PC-3 (cell line): ENCODE data around the gene CAPNS1. TPM values are rescaled to one million over a fixed set of nuclear protein-coding genes. Genes with fewer than 3 reads are reported as not detected.

Experiments used
- ATAC-seq: fragments of 200-7000 bp; cut with Tn5 transposase; 2 replicates; pipeline ENCODE4 v1.9.1; 2020; ENCODE audit warnings: mild to moderate bottlenecking, moderate library complexity
- BruUV-seq: library from RNA; stranded (reverse); fragments of 400-500 nt; replicated peaks from 2 replicates; lab custom pipeline; 2021; lab: Mats Ljungman, UMichigan
- CTCF ChIA-PET: fragments of 300-600 bp; sonication (Branson Sonifier 250); formaldehyde crosslinking; loops from one replicate; lab custom pipeline; 2022; ENCODE audit warnings: antibody characterized with exemption; lab: Charles Lee
- POLR2A ChIA-PET: fragments of 300-600 bp; sonication (Branson Sonifier 250); formaldehyde crosslinking; loops from one replicate; lab custom pipeline; 2022; ENCODE audit warnings: antibody characterized with exemption; ENCODE audit not compliant: unreplicated experiment; lab: Charles Lee
- DNase-seq: peaks from one replicate; pipeline ENCODE4 v3.0.0-alpha.2; 2015
- H2AFZ ChIP-seq: fragments of 300-600 bp; sonication (generic); 2 replicates; pipeline ENCODE4 v1.6.0; 2016; ENCODE audit warnings: antibody characterized with exemption, low read length
- H3F3A ChIP-seq: fragments of 300-600 bp; sonication (generic); one replicate; pipeline ENCODE4 v1.6.0; 2017; ENCODE audit warnings: antibody characterized with exemption, low read length, control low read depth, mild to moderate bottlenecking; ENCODE audit not compliant: unreplicated experiment
- H3K27ac ChIP-seq: fragments of 300-600 bp; sonication (generic); 2 replicates; pipeline ENCODE4 v1.5.1; 2016; ENCODE audit warnings: mild to moderate bottlenecking, low read length
- H3K27me3 ChIP-seq: fragments of 300-600 bp; sonication (generic); 2 replicates; pipeline ENCODE4 v1.6.1; 2016; ENCODE audit warnings: low read length, mixed read lengths
- H3K36me3 ChIP-seq: fragments of 300-600 bp; sonication (generic); 2 replicates; pipeline ENCODE4 v1.6.1; 2016; ENCODE audit warnings: low read depth, mixed run types, low read length, mixed read lengths
- H3K4me1 ChIP-seq: fragments of 300-600 bp; sonication (generic); 2 replicates; pipeline ENCODE4 v1.5.1; 2016; ENCODE audit warnings: low read length; ENCODE audit not compliant: insufficient read depth
- H3K4me2 ChIP-seq: fragments of 300-600 bp; sonication (generic); 2 replicates; pipeline ENCODE4 v1.6.0; 2016; ENCODE audit warnings: low read length
- H3K4me3 ChIP-seq: fragments of 300-600 bp; sonication (generic); 2 replicates; pipeline ENCODE4 v1.5.1; 2016; ENCODE audit warnings: mild to moderate bottlenecking, low read length, mixed read lengths
- H3K79me2 ChIP-seq: fragments of 300-600 bp; sonication (generic); 2 replicates; pipeline ENCODE4 v1.6.1; 2017; ENCODE audit warnings: low read length, mixed read lengths
- H3K9ac ChIP-seq: fragments of 300-600 bp; sonication (generic); 2 replicates; pipeline ENCODE4 v1.6.0; 2016; ENCODE audit warnings: mild to moderate bottlenecking, low read length
- H3K9me2 ChIP-seq: fragments of 300-600 bp; sonication (generic); replicated peaks from 2 replicates; pipeline ENCODE4 v1.6.1; 2016; ENCODE audit warnings: mixed run types, low read length, mixed read lengths
- H3K9me3 ChIP-seq: fragments of 300-600 bp; sonication (generic); 2 replicates; pipeline ENCODE4 v1.6.1; 2016; ENCODE audit warnings: low read length, mixed read lengths
- H4K20me1 ChIP-seq: fragments of 300-600 bp; sonication (generic); 2 replicates; pipeline ENCODE4 v1.6.1; 2016; ENCODE audit warnings: low read length, mixed read lengths
- EZH2 ChIP-seq: fragments of 300-600 bp; sonication (generic); IDR thresholded peaks from one replicate; pipeline ENCODE4 v1.6.1; 2017; ENCODE audit warnings: antibody characterized with exemption, mild to moderate bottlenecking, low read length; ENCODE audit not compliant: unreplicated experiment
- EZH2phosphoT487 ChIP-seq: fragments of 300-600 bp; sonication (generic); IDR thresholded peaks from 2 replicates; pipeline ENCODE4 v1.6.1; 2018; ENCODE audit warnings: mild to moderate bottlenecking, antibody characterized with exemption, low read length, borderline replicate concordance
- intact Hi-C: fragments of 100-400 bp; cut with micrococcal nuclease; formaldehyde crosslinking; loops from 2 replicates; pipeline ENCODE4 v1.9.0; 2023
- total RNA-seq: library from RNA; depleted of rRNA; stranded (reverse); fragments of >200 nt; gene quantifications from 2 replicates; pipeline ENCODE4 v1.2.3, GENCODE V29; 2014
- TF ChIP-seq, protein P1 (sequence below): fragments of 300-600 bp; sonication (generic); conservative IDR thresholded peaks from 2 replicates; pipeline ENCODE4 v1.5.1; 2017; ENCODE audit warnings: antibody characterized with exemption, low read depth, mild to moderate bottlenecking, low read length

Gene CAPNS1
- total RNA-seq, 1 experiment from 2014 or later: 329 TPM

DNA sequence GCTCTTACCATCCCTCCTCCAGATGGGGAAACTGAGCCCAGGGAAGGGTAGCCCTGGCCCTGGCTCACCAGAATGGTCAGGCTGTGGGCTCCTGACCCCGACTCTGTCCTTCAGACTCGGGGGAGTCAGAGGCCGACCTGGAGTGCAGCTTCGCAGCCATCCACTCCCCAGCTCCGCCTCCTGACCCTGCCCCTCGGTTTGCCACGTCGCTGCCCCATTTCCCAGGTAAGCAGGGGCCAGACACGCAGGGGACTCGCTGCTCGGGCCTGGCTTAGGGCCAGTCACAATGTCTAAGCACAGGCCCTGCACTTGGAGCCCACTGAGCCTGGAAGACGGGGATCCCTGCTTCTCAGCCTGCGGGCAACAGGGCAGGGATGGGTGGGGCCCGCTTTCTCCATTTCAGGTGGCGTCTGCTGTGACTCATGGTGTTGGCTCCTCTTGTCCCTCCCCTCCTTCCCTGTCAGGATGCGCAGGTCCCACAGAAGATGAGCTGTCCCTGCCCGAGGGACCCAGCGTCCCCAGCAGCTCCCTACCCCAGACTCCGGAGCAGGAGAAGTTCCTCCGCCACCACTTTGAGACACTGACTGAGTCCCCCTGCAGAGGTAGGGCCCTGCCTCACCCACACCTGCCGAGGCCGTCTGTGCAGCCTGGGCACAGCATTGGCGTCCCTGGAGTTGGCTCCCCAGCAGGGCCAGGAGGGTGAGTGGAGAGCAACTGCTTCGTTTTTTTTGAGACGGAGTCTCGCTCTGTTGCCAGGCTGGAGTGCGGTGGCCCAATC lies 38.1 kb upstream of the CAPNS1 start:
- intact Hi-C loops: no loop called here
- DNase-seq: no peak
- CTCF ChIA-PET: no interaction called here
- Histone ChIP-seq H4K20me1 (no peaks in the 10 kb centered on the region), H3K4me3 (no peak overlapping the region), H3K27ac (no peak overlapping the region), H3K9ac (no peak overlapping the region), H3K79me2 (no peaks in the 10 kb centered on the region), H3K4me2 (no peak overlapping the region), H3K9me3 (no peaks in the 10 kb centered on the region), H2AFZ (no peak overlapping the region), H3K9me2 (no peaks in the 10 kb centered on the region), H3K4me1 (peaks cover 11% of the 10 kb centered on the region), H3K36me3 (peaks cover 5% of the 10 kb centered on the region; the same call in 1 of the 2 replicates), H3F3A (no peaks in the 10 kb centered on the region), H3K27me3 (no peaks in the 10 kb centered on the region)
- ATAC-seq: no peak
- no TSS peak for BruUV-seq
- POLR2A ChIA-PET: no interaction called here
- TF ChIP-seq EZH2phosphoT487: no peak
- no peak for TF ChIP-seq EZH2
- TF ChIP-seq, protein P1, sequence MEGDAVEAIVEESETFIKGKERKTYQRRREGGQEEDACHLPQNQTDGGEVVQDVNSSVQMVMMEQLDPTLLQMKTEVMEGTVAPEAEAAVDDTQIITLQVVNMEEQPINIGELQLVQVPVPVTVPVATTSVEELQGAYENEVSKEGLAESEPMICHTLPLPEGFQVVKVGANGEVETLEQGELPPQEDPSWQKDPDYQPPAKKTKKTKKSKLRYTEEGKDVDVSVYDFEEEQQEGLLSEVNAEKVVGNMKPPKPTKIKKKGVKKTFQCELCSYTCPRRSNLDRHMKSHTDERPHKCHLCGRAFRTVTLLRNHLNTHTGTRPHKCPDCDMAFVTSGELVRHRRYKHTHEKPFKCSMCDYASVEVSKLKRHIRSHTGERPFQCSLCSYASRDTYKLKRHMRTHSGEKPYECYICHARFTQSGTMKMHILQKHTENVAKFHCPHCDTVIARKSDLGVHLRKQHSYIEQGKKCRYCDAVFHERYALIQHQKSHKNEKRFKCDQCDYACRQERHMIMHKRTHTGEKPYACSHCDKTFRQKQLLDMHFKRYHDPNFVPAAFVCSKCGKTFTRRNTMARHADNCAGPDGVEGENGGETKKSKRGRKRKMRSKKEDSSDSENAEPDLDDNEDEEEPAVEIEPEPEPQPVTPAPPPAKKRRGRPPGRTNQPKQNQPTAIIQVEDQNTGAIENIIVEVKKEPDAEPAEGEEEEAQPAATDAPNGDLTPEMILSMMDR: no peak

DNA sequence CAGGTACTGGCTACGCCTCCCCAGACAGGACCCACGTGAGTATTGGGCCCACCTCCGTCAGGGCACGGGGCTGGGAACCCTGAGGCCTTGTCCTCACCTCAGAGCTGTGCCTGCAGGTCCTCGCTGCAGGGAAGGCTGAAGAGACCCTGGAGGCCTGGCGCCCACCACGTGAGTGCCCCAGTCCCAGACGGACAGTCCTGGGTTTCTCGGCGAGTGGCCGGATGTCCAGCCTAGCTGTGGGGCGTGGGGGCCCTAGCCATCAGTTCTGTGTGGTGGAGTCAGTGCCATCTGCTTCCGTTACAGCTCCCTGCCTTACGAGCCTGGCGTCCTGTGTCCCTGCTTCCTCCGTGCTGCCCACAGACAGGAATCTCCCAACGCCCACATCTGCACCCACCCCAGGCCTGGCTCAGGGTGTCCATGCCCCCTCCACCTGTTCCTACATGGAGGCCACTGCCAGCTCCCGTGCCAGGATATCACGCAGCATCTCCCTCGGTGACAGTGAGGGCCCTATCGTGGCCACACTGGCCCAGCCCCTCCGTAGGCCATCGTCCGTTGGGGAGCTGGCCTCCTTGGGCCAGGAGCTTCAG lies 36.7 kb upstream of the CAPNS1 start:
- Histone ChIP-seq H3K36me3 (peaks cover 5% of the 10 kb centered on the region; the same call in 1 of the 2 replicates), H2AFZ (no peak overlapping the region), H3K4me3 (no peak overlapping the region), H3K9ac (no peak overlapping the region), H3K4me2 (no peak overlapping the region), H3K79me2 (no peaks in the 10 kb centered on the region), H3F3A (no peaks in the 10 kb centered on the region), H3K27ac (no peak overlapping the region), H3K27me3 (no peaks in the 10 kb centered on the region), H3K9me2 (no peaks in the 10 kb centered on the region), H4K20me1 (no peaks in the 10 kb centered on the region), H3K4me1 (peaks cover 11% of the 10 kb centered on the region), H3K9me3 (no peaks in the 10 kb centered on the region)
- TF ChIP-seq EZH2phosphoT487: no peak
- no peak for TF ChIP-seq EZH2
- TF ChIP-seq, protein P1: no peak
- no TSS peak for BruUV-seq
- no peak for DNase-seq
- ATAC-seq: no peak
- CTCF ChIA-PET: no interaction called here
- POLR2A ChIA-PET: no interaction called here
- intact Hi-C loops: no loop called here
